HepG2 (cell line): ENCODE measurements around the gene SDK1. TPM values are rescaled to one million over a fixed set of nuclear protein-coding genes. Genes with fewer than 3 reads are reported as not detected.

Source experiments
- ATAC-seq: fragments of 200-7000 bp; cut with Tn5 transposase; 3 replicates; pipeline ENCODE4 v1.9.1; 2020; ENCODE audit warnings: mild to moderate bottlenecking, moderate library complexity
- BruUV-seq: library from RNA; stranded (reverse); fragments of 400-500 nt; replicated peaks from 2 replicates; lab custom pipeline; 2021; lab: Mats Ljungman, UMichigan
- CTCF ChIA-PET: fragments of 300-600 bp; formaldehyde crosslinking; extraction: SDS; loops from one replicate; lab custom pipeline; 2021; ENCODE audit warnings: low total read pairs, inconsistent platforms, low intra/inter-chr PET ratio; lab: Yijun Ruan, JAX
- POLR2A ChIA-PET: fragments of 350-600 bp; sonication (Branson Sonifier 250); formaldehyde crosslinking; loops from one replicate; lab custom pipeline; 2020; ENCODE audit warnings: antibody characterized with exemption, inconsistent platforms; lab: Yijun Ruan, JAX
- DNase-seq: peaks from one replicate; pipeline ENCODE4 v3.0.0-alpha.2; 2015; ENCODE audit warnings: low spot score
- FAIRE-seq: peaks from 3 replicates; lab custom pipeline; 2011; peaks lifted over from hg19 to GRCh38; lab: Jason Lieb, UNC
- H2AFZ ChIP-seq: one replicate; pipeline ENCODE4 v1.6.1; 2011; ENCODE audit warnings: low read length, inconsistent platforms
- H3K27ac ChIP-seq: fragments of 300-600 bp; 3 replicates; pipeline ENCODE4 v1.8.0; 2011; ENCODE audit warnings: mixed run types, mild to moderate bottlenecking, mixed read lengths, low read length, inconsistent platforms; ENCODE audit not compliant: insufficient read depth; ENCODE audit errors: extremely low read length
- H3K27me3 ChIP-seq, 2 experiments: fragments of 200-600 bp in 1 of 2; 2 replicates in 1 of 2; 3 replicates in 1 of 2; pipeline versions ENCODE4 v1.6.0 to v1.8.0; 2011; ENCODE audit warnings: low read length in 2 of 2, mild to moderate bottlenecking in 2 of 2, moderate library complexity in 2 of 2, inconsistent platforms in 1 of 2; ENCODE audit not compliant: insufficient read depth in 2 of 2, control insufficient read depth in 1 of 2
- H3K36me3 ChIP-seq, 2 experiments: fragments of 200-600 bp in 1 of 2; replicated peaks in 1 of 2; 2 replicates in 1 of 2; 3 replicates in 1 of 2; pipeline versions ENCODE4 v1.5.1 to v1.8.0; 2011; ENCODE audit warnings: low read length in 2 of 2, inconsistent platforms in 1 of 2; ENCODE audit not compliant: insufficient read depth in 2 of 2, control insufficient read depth in 1 of 2
- H3K4me1 ChIP-seq: 2 replicates; pipeline ENCODE4 v1.5.1; 2012; ENCODE audit warnings: low read length, inconsistent platforms; ENCODE audit not compliant: insufficient read depth
- H3K4me2 ChIP-seq: 2 replicates; pipeline ENCODE4 v1.6.0; 2011; ENCODE audit warnings: low read depth, low read length, inconsistent platforms
- H3K4me3 ChIP-seq, 3 experiments: fragments of 200-600 bp in 1 of 3; sonication (generic), shearing (Covaris generic) in 1 of 3; replicated peaks in 1 of 3; 2 replicates each; pipeline ENCODE4 v1.5.1; 2011 to 2016; ENCODE audit warnings: low read length in 3 of 3, inconsistent platforms in 2 of 3, low read depth in 2 of 3, mild to moderate bottlenecking in 2 of 3, control low read depth in 1 of 3, mixed read lengths in 1 of 3; ENCODE audit not compliant: insufficient read depth in 1 of 3
- H3K79me2 ChIP-seq: one replicate; pipeline ENCODE4 v1.6.1; 2011; ENCODE audit warnings: low read length, inconsistent platforms; ENCODE audit not compliant: insufficient read depth
- H3K9ac ChIP-seq: 2 replicates; pipeline ENCODE4 v1.6.0; 2011; ENCODE audit warnings: mild to moderate bottlenecking, low read depth, low read length, inconsistent platforms; ENCODE audit not compliant: insufficient read depth
- H3K9me3 ChIP-seq: 2 replicates; pipeline ENCODE4 v1.5.1; 2012; ENCODE audit warnings: mild to moderate bottlenecking, low read length
- H4K20me1 ChIP-seq: 2 replicates; pipeline ENCODE4 v1.6.0; 2011; ENCODE audit warnings: inconsistent platforms, mild to moderate bottlenecking, low read length, moderate library complexity; ENCODE audit not compliant: insufficient read depth
- DBP ChIP-seq: sonication (generic); formaldehyde crosslinking; IDR thresholded peaks from 2 replicates; pipeline ENCODE4 v1.4.0; 2020; ENCODE audit warnings: missing genetic modification reagents; ENCODE audit errors: not compliant biosample characterization
- FOXM1 ChIP-seq: sonication (generic); formaldehyde crosslinking; IDR thresholded peaks from 2 replicates; pipeline ENCODE4 v1.5.0; 2020; ENCODE audit warnings: missing genetic modification reagents
- FOXP1 ChIP-seq, 2 experiments: fragments of 450-650 bp in 1 of 2; IDR thresholded peaks; 2 replicates each; pipeline ENCODE4 v1.6.1; 2017 to 2018; ENCODE audit warnings: antibody characterized with exemption in 1 of 2
- HOXA7 ChIP-seq: sonication (generic); formaldehyde crosslinking; IDR thresholded peaks from 2 replicates; pipeline ENCODE4 v1.8.1; 2022; ENCODE audit warnings: mild to moderate bottlenecking, missing genetic modification reagents, moderate library complexity
- NCOA2 ChIP-seq: sonication (generic); formaldehyde crosslinking; IDR thresholded peaks from 2 replicates; pipeline ENCODE4 v1.8.0; 2022; ENCODE audit warnings: inconsistent platforms
- POLR2AphosphoS5 ChIP-seq: IDR thresholded peaks from 2 replicates; pipeline ENCODE4 v1.6.1; 2012; ENCODE audit warnings: low read depth, low read length
- SCMH1 ChIP-seq: sonication (generic); formaldehyde crosslinking; IDR thresholded peaks from 2 replicates; pipeline ENCODE4 v1.9.0; 2021; ENCODE audit warnings: missing genetic modification reagents, mild to moderate bottlenecking, borderline replicate concordance
- XBP1 ChIP-seq: sonication (generic); formaldehyde crosslinking; IDR thresholded peaks from 2 replicates; pipeline ENCODE4 v1.5.0; 2020; ENCODE audit warnings: missing genetic modification reagents
- ZKSCAN5 ChIP-seq: sonication (generic); formaldehyde crosslinking; IDR thresholded peaks from 2 replicates; pipeline ENCODE4 v1.5.1; 2020; ENCODE audit warnings: mild to moderate bottlenecking, missing genetic modification reagents
- ZNF256 ChIP-seq: sonication (generic); formaldehyde crosslinking; conservative IDR thresholded peaks from 2 replicates; pipeline ENCODE4 v1.4.0; 2020; ENCODE audit warnings: missing genetic modification reagents
- ZNF367 ChIP-seq: sonication (generic); formaldehyde crosslinking; IDR thresholded peaks from 2 replicates; pipeline ENCODE4 v1.4.0; 2020; ENCODE audit warnings: missing genetic modification reagents, borderline replicate concordance
- ZNF543 ChIP-seq: sonication (generic); formaldehyde crosslinking; IDR thresholded peaks from 2 replicates; pipeline ENCODE4 v1.4.0; 2020; ENCODE audit warnings: mild to moderate bottlenecking, missing genetic modification reagents
- ZNF614 ChIP-seq: IDR thresholded peaks from 2 replicates; pipeline ENCODE4 v1.6.1; 2018; ENCODE audit warnings: missing biosample characterization, missing genetic modification reagents, inconsistent platforms, borderline replicate concordance
- ZNF740 ChIP-seq: sonication (generic); formaldehyde crosslinking; IDR thresholded peaks from 2 replicates; pipeline ENCODE4 v1.4.0; 2020; ENCODE audit warnings: missing genetic modification reagents
- WGBS: methylation state at CpG from one replicate; pipeline ENCODE4 v1.1.6; 2017; ENCODE audit warnings: low lambda C conversion rate; 5-methylcytosine and 5-hydroxymethylcytosine counted together
- in situ Hi-C: cut with HindIII; loops from 2 replicates; pipeline ENCODE4 v1.10.0; 2017; ENCODE audit warnings: low pct_unique_long_range_greater_than_20kb; ENCODE audit not compliant: extremely low pct_ligation_motif_present
- intact Hi-C: fragments of 100-400 bp; cut with micrococcal nuclease; formaldehyde crosslinking; loops from one replicate; pipeline ENCODE4 v1.10.0; 2022; ENCODE audit not compliant: unreplicated experiment
- polyA plus RNA-seq, 8 experiments: library from polyadenylated mRNA; depleted of rRNA in 3 of 8; stranded (reverse) in 7 of 8; unstranded in 1 of 8; fragments of >200 nt; fragmentation: Illumina TruSeq in 4 of 8; extraction: Trizol in 4 of 8; gene quantifications; 2 replicates each; pipeline versions ENCODE4 v1.2.1 to v1.2.3, GENCODE V29; 2011 to 2016; ENCODE audit warnings: low read depth in 4 of 8, missing spikeins in 1 of 8, mixed read lengths in 1 of 8; ENCODE audit not compliant: insufficient read depth in 1 of 8
- total RNA-seq, 5 experiments: library from RNA; depleted of rRNA; stranded (reverse); fragments of >200 nt; fragmentation: Illumina TruSeq; extraction: Trizol; gene quantifications; 2 replicates each; pipeline ENCODE4 v1.2.3, GENCODE V29; 2016; ENCODE audit warnings: low read depth in 1 of 5
- TF ChIP-seq, protein P1 (sequence below): IDR thresholded peaks from 2 replicates; pipeline ENCODE4 v1.6.1; 2016; ENCODE audit warnings: low read depth
- TF ChIP-seq, protein P2 (sequence below): sonication (generic); formaldehyde crosslinking; IDR thresholded peaks from 2 replicates; pipeline ENCODE4 v1.5.0; 2020; ENCODE audit warnings: missing genetic modification reagents, mild to moderate bottlenecking, borderline replicate concordance
- TF ChIP-seq, protein P3 (sequence below): IDR thresholded peaks from 2 replicates; pipeline ENCODE4 v1.6.1; 2016; ENCODE audit warnings: missing compliant biosample characterization, missing genetic modification reagents, borderline replicate concordance

The SDK1 gene
- total and polyA plus RNA-seq, 2 of the 13 experiments (the other 11 are each of a cell fraction or from before 2014, with no cell fraction given) = 0.35 to 2.4 TPM

DNA sequence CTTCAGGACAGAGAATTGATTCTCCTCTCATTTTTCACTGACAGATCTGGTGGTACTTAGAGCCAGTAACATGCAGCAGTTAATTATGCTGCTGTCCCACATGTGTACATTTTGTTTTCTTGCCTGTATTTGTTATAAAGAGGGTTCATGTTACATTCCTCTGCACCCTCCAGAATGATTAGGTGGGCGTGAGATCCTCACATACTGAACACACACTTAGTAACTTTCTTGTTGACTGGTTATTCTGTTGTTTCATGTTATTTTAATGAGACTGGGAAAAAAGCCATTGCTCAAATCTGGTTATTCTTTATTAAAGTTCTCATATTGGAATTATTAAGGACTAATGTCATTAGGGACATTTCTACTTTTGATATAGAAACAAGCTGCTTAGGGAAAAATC is 409.1 kb downstream of the SDK1 start (continued):
- TF ChIP-seq POLR2AphosphoS5 (no peak), ZNF367 (CRISPR knock-in tag) (no peak)
- TF ChIP-seq, all 625 proteins: peak for 0

DNA sequence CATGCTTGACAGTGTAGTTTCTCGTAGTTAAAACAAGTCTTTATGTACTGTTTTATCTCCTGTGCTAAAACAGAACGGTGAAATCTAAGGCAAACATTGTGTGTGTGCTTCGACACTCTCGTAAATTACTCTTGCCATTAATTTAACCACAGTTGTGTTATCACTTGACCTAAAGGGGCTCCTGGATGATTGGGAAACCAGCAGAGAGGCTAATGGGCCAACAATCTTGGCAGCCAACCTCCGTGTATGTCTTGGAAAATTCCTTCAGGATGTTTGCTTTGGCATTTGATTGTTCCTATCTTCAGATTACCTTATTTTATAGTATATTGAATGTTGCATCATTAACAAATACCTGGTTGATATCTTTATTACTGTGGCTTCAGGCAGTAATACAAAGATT is 409.5 kb downstream of the SDK1 start:
- CTCF ChIA-PET = no interaction called here
- 70% methylated on average over 5 of the region's 5 CpGs for WGBS
- Histone ChIP-seq H3K79me2 (no peaks in the 10 kb centered on the region), H2AFZ (no peak overlapping the region), H3K27me3 (no peaks in the 10 kb centered on the region), H4K20me1 (no peaks in the 10 kb centered on the region), H3K4me3 (no peak overlapping the region), H3K4me1 (no peaks in the 10 kb centered on the region), H3K9me3 (no peaks in the 10 kb centered on the region), H3K4me2 (no peak overlapping the region), H3K36me3 (no peaks in the 10 kb centered on the region), H3K27ac (no peak overlapping the region), H3K9ac (no peak overlapping the region)
- ATAC-seq = no peak
- intact Hi-C loops = no loop called here
- no peak for DNase-seq
- in situ Hi-C loops = no loop called here
- no peak for FAIRE-seq
- no TSS peak for BruUV-seq
- no peak for TF ChIP-seq ZNF614
- no peak for TF ChIP-seq ZNF543
- no peak for TF ChIP-seq ZKSCAN5 (CRISPR knock-in tag)
- TF ChIP-seq, protein P1, sequence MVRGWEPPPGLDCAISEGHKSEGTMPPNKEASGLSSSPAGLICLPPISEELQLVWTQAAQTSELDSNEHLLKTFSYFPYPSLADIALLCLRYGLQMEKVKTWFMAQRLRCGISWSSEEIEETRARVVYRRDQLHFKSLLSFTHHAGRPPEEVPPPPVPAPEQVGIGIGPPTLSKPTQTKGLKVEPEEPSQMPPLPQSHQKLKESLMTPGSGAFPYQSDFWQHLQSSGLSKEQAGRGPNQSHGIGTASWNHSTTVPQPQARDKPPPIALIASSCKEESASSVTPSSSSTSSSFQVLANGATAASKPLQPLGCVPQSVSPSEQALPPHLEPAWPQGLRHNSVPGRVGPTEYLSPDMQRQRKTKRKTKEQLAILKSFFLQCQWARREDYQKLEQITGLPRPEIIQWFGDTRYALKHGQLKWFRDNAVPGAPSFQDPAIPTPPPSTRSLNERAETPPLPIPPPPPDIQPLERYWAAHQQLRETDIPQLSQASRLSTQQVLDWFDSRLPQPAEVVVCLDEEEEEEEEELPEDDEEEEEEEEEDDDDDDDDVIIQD = no peak
- no peak for TF ChIP-seq ZNF740 (CRISPR knock-in tag)
- TF ChIP-seq XBP1 (CRISPR knock-in tag) = no peak
- TF ChIP-seq DBP = no peak
- no peak for TF ChIP-seq HOXA7 (CRISPR knock-in tag)
- TF ChIP-seq, protein P2, sequence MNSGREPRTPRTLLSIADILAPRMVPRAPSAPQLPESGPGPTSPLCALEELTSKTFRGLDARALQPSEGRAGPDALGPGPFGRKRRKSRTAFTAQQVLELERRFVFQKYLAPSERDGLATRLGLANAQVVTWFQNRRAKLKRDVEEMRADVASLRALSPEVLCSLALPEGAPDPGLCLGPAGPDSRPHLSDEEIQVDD = no peak
- TF ChIP-seq FOXP1 (IDR thresholded peaks at IDR 0.05) = no peak
- no peak for TF ChIP-seq FOXP1 (CRISPR knock-in tag; IDR thresholded peaks at IDR 0.05)
- no peak for TF ChIP-seq SCMH1 (CRISPR knock-in tag)
- TF ChIP-seq, protein P3, sequence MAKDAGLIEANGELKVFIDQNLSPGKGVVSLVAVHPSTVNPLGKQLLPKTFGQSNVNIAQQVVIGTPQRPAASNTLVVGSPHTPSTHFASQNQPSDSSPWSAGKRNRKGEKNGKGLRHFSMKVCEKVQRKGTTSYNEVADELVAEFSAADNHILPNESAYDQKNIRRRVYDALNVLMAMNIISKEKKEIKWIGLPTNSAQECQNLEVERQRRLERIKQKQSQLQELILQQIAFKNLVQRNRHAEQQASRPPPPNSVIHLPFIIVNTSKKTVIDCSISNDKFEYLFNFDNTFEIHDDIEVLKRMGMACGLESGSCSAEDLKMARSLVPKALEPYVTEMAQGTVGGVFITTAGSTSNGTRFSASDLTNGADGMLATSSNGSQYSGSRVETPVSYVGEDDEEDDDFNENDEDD = no peak
- no peak for TF ChIP-seq FOXM1
- TF ChIP-seq ZNF256 (CRISPR knock-in tag) = no peak
- no peak for TF ChIP-seq NCOA2 (CRISPR knock-in tag)
- POLR2A ChIA-PET = no interaction called here
